Left lobe of liver (tissue), 1 donor: ENCODE results near the gene GKN1. TPM values are rescaled to one million over a fixed set of nuclear protein-coding genes. Genes with fewer than 3 reads are reported as not detected.

ENCODE experiments used
- total RNA-seq: library from RNA; stranded (reverse); gene quantifications from one replicate; pipeline ENCODE4 v1.2.1, GENCODE V29; 2021
- donor health status: DM: no; HTN: yes; CAD: no.

GKN1 gene
- total RNA-seq, 1 donor from 2014 or later = not detected

Other genes starting within 250 kb of the GKN1 start
- gene ARHGAP25, start 239.8 kb upstream of the GKN1 start, total RNA-seq = 4.7 TPM
- gene BMP10, start 103.2 kb upstream of the GKN1 start, total RNA-seq = 6.1 TPM
- gene GKN2, start 21.7 kb upstream of the GKN1 start, total RNA-seq = not detected
- gene ANTXR1, start 38.5 kb downstream of the GKN1 start, total RNA-seq = 2.2 TPM